Smooth muscle cell (in vitro differentiated cells): ENCODE data around the gene HTRA1. TPM values are rescaled to one million over a fixed set of nuclear protein-coding genes. Genes with fewer than 3 reads are reported as not detected.

Source experiments
- DNase-seq: peaks from one replicate; lab custom pipeline; 2025; ENCODE audit not compliant: unreplicated experiment; lab: John Stamatoyannopoulos, UW
- H2AFZ ChIP-seq: fragments of 200-600 bp; sonication (generic); 2 replicates; pipeline ENCODE4 v1.6.0; 2016; ENCODE audit warnings: antibody characterized with exemption, low read depth, mild to moderate bottlenecking
- H3F3A ChIP-seq: fragments of 200-600 bp; sonication (generic); 2 replicates; pipeline ENCODE4 v1.6.0; 2017; ENCODE audit warnings: antibody characterized with exemption, low read depth
- H3K27ac ChIP-seq: fragments of 200-600 bp; sonication (generic); 2 replicates; pipeline ENCODE4 v1.5.1; 2016; ENCODE audit warnings: low read depth, mild to moderate bottlenecking
- H3K27me3 ChIP-seq: fragments of 200-600 bp; sonication (generic); 2 replicates; pipeline ENCODE4 v1.6.1; 2016; ENCODE audit warnings: low read depth, mild to moderate bottlenecking
- H3K36me3 ChIP-seq: fragments of 200-600 bp; sonication (generic); 2 replicates; pipeline ENCODE4 v1.5.1; 2016; ENCODE audit warnings: low read depth
- H3K4me1 ChIP-seq: fragments of 200-600 bp; sonication (generic); 2 replicates; pipeline ENCODE4 v1.5.1; 2016; ENCODE audit warnings: low read depth
- H3K4me2 ChIP-seq: fragments of 200-600 bp; sonication (generic); 2 replicates; pipeline ENCODE4 v1.6.0; 2016; ENCODE audit warnings: mild to moderate bottlenecking
- H3K4me3 ChIP-seq: fragments of 200-600 bp; sonication (generic); 2 replicates; pipeline ENCODE4 v1.5.1; 2016; ENCODE audit warnings: mild to moderate bottlenecking
- H3K79me2 ChIP-seq: fragments of 200-600 bp; sonication (generic); 2 replicates; pipeline ENCODE4 v1.6.0; 2016; ENCODE audit warnings: low read depth, mild to moderate bottlenecking
- H3K9ac ChIP-seq: fragments of 200-600 bp; sonication (generic); 2 replicates; pipeline ENCODE4 v1.6.0; 2016; ENCODE audit warnings: low read depth
- H3K9me3 ChIP-seq: fragments of 200-600 bp; sonication (generic); replicated peaks from 2 replicates; pipeline ENCODE4 v1.5.1; 2016; ENCODE audit warnings: low read depth
- H4K20me1 ChIP-seq: fragments of 200-600 bp; sonication (generic); 2 replicates; pipeline ENCODE4 v1.6.0; 2016; ENCODE audit warnings: low read depth
- WGBS: methylation state at CpG from one replicate; pipeline ENCODE4 v1.1.7; 2016; ENCODE audit warnings: low lambda C conversion rate; 5-methylcytosine and 5-hydroxymethylcytosine counted together
- polyA plus RNA-seq: library from polyadenylated mRNA; unstranded; fragments of >200 nt; fragmentation: Nextera tagmentation; extraction: Ambion mirVana; gene quantifications from 2 replicates; pipeline ENCODE4 v1.2.1, GENCODE V29; 2016
- total RNA-seq: library from RNA; depleted of rRNA; stranded (reverse); fragments of >200 nt; gene quantifications from 2 replicates; pipeline ENCODE4 v1.2.3, GENCODE V29; 2014
- TF ChIP-seq, protein P1 (sequence below): fragments of 200-600 bp; sonication (generic); IDR thresholded peaks from 2 replicates; pipeline ENCODE4 v1.5.1; 2017; ENCODE audit warnings: borderline replicate concordance, mild to moderate bottlenecking, antibody characterized with exemption; ENCODE audit not compliant: insufficient read depth, poor library complexity, severe bottlenecking

HTRA1 gene
- total and polyA plus RNA-seq, 2 experiments from 2014 or later, result 175 to 257 TPM

DNA sequence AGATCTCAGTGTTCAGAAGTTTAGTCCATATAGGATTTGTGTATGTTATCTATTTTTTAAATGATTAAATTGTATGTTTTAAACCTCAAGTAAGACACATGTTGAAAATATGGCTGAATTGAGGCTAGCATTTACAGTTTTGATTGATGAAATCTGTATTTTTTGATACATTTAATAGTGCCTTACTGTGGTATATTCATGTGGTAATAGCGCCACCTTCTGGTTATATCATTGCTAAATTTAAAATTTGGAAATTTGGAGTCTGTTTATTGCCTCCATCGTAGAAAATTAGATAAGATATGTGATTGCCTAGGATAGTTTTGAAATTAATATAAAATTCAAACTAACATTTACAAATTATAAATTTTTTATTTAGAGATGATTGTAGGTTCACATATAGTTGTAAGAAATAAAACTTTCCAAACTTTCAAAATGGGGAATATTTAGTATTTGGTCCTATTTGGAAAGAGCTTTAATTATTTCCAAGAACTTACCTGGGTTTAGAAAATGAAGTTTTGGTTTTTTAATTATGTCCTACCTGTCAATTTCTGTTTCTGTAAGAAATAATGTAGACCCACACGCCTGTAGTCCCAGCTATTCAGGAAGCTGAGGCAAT, 26.0 kb upstream of the HTRA1 start:
- Histone ChIP-seq H3K4me2 (no peak overlapping the region), H3K27ac (no peak overlapping the region), H4K20me1 (no peaks in the 10 kb centered on the region), H3K36me3 (no peaks in the 10 kb centered on the region), H3K4me1 (no peaks in the 10 kb centered on the region), H3K9me3 (no peaks in the 10 kb centered on the region), H3K79me2 (no peaks in the 10 kb centered on the region), H3K27me3 (no peaks in the 10 kb centered on the region), H3K4me3 (no peak overlapping the region), H3F3A (no peaks in the 10 kb centered on the region), H3K9ac (no peak overlapping the region), H2AFZ (no peak overlapping the region)
- TF ChIP-seq, protein P1, sequence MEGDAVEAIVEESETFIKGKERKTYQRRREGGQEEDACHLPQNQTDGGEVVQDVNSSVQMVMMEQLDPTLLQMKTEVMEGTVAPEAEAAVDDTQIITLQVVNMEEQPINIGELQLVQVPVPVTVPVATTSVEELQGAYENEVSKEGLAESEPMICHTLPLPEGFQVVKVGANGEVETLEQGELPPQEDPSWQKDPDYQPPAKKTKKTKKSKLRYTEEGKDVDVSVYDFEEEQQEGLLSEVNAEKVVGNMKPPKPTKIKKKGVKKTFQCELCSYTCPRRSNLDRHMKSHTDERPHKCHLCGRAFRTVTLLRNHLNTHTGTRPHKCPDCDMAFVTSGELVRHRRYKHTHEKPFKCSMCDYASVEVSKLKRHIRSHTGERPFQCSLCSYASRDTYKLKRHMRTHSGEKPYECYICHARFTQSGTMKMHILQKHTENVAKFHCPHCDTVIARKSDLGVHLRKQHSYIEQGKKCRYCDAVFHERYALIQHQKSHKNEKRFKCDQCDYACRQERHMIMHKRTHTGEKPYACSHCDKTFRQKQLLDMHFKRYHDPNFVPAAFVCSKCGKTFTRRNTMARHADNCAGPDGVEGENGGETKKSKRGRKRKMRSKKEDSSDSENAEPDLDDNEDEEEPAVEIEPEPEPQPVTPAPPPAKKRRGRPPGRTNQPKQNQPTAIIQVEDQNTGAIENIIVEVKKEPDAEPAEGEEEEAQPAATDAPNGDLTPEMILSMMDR, result peak; percentile 77
- 50% methylated on average over 3 of the region's 3 CpGs for WGBS
- DNase-seq, result no peak

DNA sequence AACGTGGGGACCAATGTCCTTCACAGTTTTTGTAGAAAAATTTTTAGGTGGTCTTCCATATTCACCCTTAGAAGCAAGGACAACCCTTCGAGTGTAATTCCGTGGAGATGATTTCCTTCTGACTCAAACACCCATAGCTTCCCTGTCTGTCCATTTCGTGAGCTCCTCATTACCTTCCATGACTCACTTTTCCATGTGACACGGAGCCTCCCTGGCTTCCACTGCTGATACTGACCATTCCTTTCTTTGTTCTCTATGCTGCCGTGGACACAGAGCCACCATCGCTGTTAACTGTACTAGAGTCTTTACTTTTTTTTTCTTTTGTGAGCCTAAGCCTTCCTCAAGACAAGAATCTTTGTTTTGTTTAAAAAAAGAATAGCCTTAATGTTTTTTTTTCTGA, 19.4 kb upstream of the HTRA1 start:
- Histone ChIP-seq H3K79me2 (no peaks in the 10 kb centered on the region), H3K4me1 (no peaks in the 10 kb centered on the region), H3K9me3 (no peaks in the 10 kb centered on the region), H3K36me3 (no peaks in the 10 kb centered on the region), H4K20me1 (no peaks in the 10 kb centered on the region), H3K4me2 (no peak overlapping the region), H2AFZ (peak overlapping the region; percentile 19), H3K27me3 (no peaks in the 10 kb centered on the region), H3K4me3 (no peak overlapping the region), H3K9ac (peak overlapping the region; percentile 22), H3K27ac (peak overlapping the region; percentile 61), H3F3A (no peaks in the 10 kb centered on the region)
- 32% methylated on average over 7 of the region's 7 CpGs for WGBS
- DNase-seq, result no peak
- TF ChIP-seq, protein P1, result no peak

DNA sequence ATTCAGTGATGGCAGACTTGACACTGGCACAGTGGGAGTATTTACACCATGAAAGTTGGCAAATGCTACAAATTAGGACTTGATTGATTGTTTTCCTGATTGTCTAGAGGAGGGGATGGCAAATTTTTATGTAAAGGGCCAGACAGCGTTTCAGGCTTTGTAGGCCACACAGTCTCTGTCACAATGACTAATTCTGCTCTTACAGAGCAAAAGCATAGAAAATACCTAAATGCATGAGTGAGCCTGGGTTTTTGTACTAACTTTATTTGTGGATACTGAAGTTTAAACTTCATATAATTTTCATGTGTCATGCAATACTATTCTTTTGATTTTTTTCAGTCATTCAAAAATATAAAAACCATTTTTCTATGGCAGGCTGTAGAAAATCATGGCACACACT, 15.9 kb upstream of the HTRA1 start:
- Histone ChIP-seq H2AFZ (no peak overlapping the region), H3K27ac (no peak overlapping the region), H3K4me3 (no peak overlapping the region), H3F3A (no peaks in the 10 kb centered on the region), H3K4me2 (no peak overlapping the region), H3K4me1 (no peaks in the 10 kb centered on the region), H3K36me3 (no peaks in the 10 kb centered on the region), H3K9me3 (no peaks in the 10 kb centered on the region), H3K27me3 (no peaks in the 10 kb centered on the region), H3K79me2 (no peaks in the 10 kb centered on the region), H3K9ac (no peak overlapping the region), H4K20me1 (no peaks in the 10 kb centered on the region)
- 95% methylated on average over 1 of the region's 1 CpG for WGBS
- TF ChIP-seq, protein P1, result no peak
- no peak for DNase-seq

DNA sequence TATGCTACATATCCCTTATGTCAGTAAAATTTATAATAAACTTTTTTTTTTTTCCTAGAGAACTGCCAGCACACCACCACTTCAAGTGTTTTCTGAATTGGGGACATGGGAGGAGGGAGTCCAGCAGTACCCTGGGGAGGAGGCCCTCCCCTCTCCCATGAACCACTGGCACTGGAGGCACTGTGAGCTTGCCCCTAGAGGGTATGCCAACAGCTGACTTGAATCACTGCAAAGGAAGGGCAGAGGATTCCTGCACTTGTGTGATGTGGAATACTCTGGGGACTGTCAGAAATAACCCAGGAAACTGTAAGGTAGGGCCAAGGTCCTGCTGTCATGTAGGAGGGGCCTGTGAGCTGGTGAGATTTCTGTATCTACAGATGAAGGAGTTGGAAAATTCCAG, 15.4 kb upstream of the HTRA1 start:
- Histone ChIP-seq H3K27ac (no peak overlapping the region), H3K9ac (no peak overlapping the region), H3K9me3 (no peaks in the 10 kb centered on the region), H3F3A (no peaks in the 10 kb centered on the region), H3K4me2 (no peak overlapping the region), H2AFZ (no peak overlapping the region), H3K4me1 (no peaks in the 10 kb centered on the region), H3K79me2 (no peaks in the 10 kb centered on the region), H4K20me1 (no peaks in the 10 kb centered on the region), H3K36me3 (no peaks in the 10 kb centered on the region), H3K27me3 (no peaks in the 10 kb centered on the region), H3K4me3 (no peak overlapping the region)
- TF ChIP-seq, protein P1, result no peak
- DNase-seq, result no peak
